ENCODE results near the gene CEP350. TPM values are rescaled to one million over a fixed set of nuclear protein-coding genes. Genes with fewer than 3 reads are reported as not detected.

The CEP350 gene
- total RNA-seq, 1 experiment from 2014 or later, result 27.6 TPM

- ChIA-PET RAD21 (ENCODE audit: low non-redundant PET in 1 of 2, low total read pairs in 2 of 2, uncharacterized antibody in 2 of 2, unreplicated experiment in 2 of 2) (no interaction called here), CTCF (no interaction called here), POLR2A (no interaction called here)
- no peaks in the 10 kb centered on the region for H3K9me3 ChIP-seq (ENCODE audit: control insufficient read depth in 1 of 2, insufficient read depth in 1 of 2, low read depth in 1 of 2, low read length in 2 of 2)
- no peak overlapping the region for H3K4me2 ChIP-seq (ENCODE audit: low read length)
- no peak overlapping the region for H3K4me3 ChIP-seq (replicated peaks in 1 of 2; ENCODE audit: low read depth in 1 of 2, low read length in 2 of 2)
- no peaks in the 10 kb centered on the region for H3K27me3 ChIP-seq (ENCODE audit: insufficient read depth, low read length)
- no peak overlapping the region for H2AFZ ChIP-seq (ENCODE audit: low read depth, low read length, poor library complexity, severe bottlenecking)
- intact Hi-C loops (cut with micrococcal nuclease), result no loop called here
- no TSS peak for BruUV-seq (replicated peaks)
- H3K9ac ChIP-seq (ENCODE audit: low read length), result no peak overlapping the region
- H3K9me2 ChIP-seq (ENCODE audit: insufficient read depth), result no peaks in the 10 kb centered on the region
- no peaks in the 10 kb centered on the region for H4K20me1 ChIP-seq (ENCODE audit: insufficient read depth)
- H3K79me2 ChIP-seq (ENCODE audit: insufficient read depth, low read length), result no peaks in the 10 kb centered on the region
- no peak overlapping the region for H3K27ac ChIP-seq (ENCODE audit: low read depth, low read length)
- DNase-seq (ENCODE audit: low read depth, low spot score) (no peak), ATAC-seq (no peak)
- H3K36me3 ChIP-seq (ENCODE audit: control insufficient read depth in 1 of 2, insufficient read depth in 2 of 2, low read length in 2 of 2), result peaks cover 6 to 13% of the 10 kb centered on the region in 2 experiments; a peak in 3 of 4 replicates
- TF ChIP-seq ELF1 (IDR thresholded peaks at IDR 0.05; ENCODE audit: borderline replicate concordance, low read depth) (no peak), REST (IDR thresholded peaks at IDR 0.05; ENCODE audit: low read depth) (no peak), ZBTB33 (IDR thresholded peaks at IDR 0.05; ENCODE audit: extremely low read depth, insufficient replicate concordance, low read length) (no peak), CBX3 (IDR thresholded peaks at IDR 0.05; ENCODE audit: low read depth) (no peak), EZH2phosphoT487 (IDR thresholded peaks at IDR 0.05; ENCODE audit: borderline replicate concordance) (no peak), ZNF274 (IDR thresholded peaks at IDR 0.05; ENCODE audit: low read depth, low read length) (no peak), SIN3A (IDR thresholded peaks at IDR 0.05; ENCODE audit: low read depth) (no peak), ZFX (IDR thresholded peaks at IDR 0.05) (no peak), FOSL1 (IDR thresholded peaks at IDR 0.05; ENCODE audit: low read depth) (no peak), SP1 (IDR thresholded peaks at IDR 0.05; ENCODE audit: low read depth) (no peak), SRF (IDR thresholded peaks at IDR 0.05; ENCODE audit: low read depth) (no peak)
- no peaks in the 10 kb centered on the region for H3K4me1 ChIP-seq (ENCODE audit: control insufficient read depth in 1 of 2, insufficient read depth in 2 of 2, low read length in 2 of 2)
Observed at GRCh38 chr1:180071759-180072158, 117.1 kb downstream of the CEP350 start.

Data from HCT116 (cell line).